Left colon (tissue), 2 donors: ENCODE results near the gene KCNIP4. TPM values are rescaled to one million over a fixed set of nuclear protein-coding genes. Genes with fewer than 3 reads are reported as not detected.
"Not testable (repeated sequence)": the region's sequence is repeated elsewhere in the genome, so short reads cannot be mapped to it uniquely, and the experiment has no call there.

Experiments used
- ATAC-seq: fragments of 200-7000 bp; cut with Tn5 transposase; one replicate; pipeline ENCODE4 v1.9.1; 2020; ENCODE audit warnings: mild to moderate bottlenecking, moderate library complexity
- DNase-seq, 2 donors: peaks; one replicate each; pipeline ENCODE4 v3.0.0-alpha.2; 2020
- intact Hi-C, 2 donors: fragments of 100-400 bp; cut with DNase I in 1 of 2; cut with micrococcal nuclease in 1 of 2; formaldehyde crosslinking; loops; one replicate each; pipeline versions ENCODE4 v1.11.2 to v1.14.0; 2022; cut with DNase I, micrococcal nuclease
- long read RNA-seq: library from polyadenylated mRNA; unstranded; transcript quantifications from one replicate; pipeline ENCODE4 v2.0.0, GENCODE V29; 2021
- total RNA-seq, 2 donors: library from RNA; stranded (reverse); fragmentation: NEBNext Ultra II Directional; extraction: Animal tissue kit (Norgen Biotek cat#: 25700); gene quantifications; one replicate each; pipeline ENCODE4 v1.2.1, GENCODE V29; 2021
- donor health status: DM: no; HTN: no; CAD: no.
- donor health status: DM: yes; HTN: yes; CAD: no.

KCNIP4 gene
- total RNA-seq = 1 to 10 TPM; 1.1 to 3.4 TPM
- long read RNA-seq, partial matches to known transcripts = 0 of 2 reads
- long read RNA-seq, other reads (novel, unspliced or antisense) = 1 of 2 reads

DNA sequence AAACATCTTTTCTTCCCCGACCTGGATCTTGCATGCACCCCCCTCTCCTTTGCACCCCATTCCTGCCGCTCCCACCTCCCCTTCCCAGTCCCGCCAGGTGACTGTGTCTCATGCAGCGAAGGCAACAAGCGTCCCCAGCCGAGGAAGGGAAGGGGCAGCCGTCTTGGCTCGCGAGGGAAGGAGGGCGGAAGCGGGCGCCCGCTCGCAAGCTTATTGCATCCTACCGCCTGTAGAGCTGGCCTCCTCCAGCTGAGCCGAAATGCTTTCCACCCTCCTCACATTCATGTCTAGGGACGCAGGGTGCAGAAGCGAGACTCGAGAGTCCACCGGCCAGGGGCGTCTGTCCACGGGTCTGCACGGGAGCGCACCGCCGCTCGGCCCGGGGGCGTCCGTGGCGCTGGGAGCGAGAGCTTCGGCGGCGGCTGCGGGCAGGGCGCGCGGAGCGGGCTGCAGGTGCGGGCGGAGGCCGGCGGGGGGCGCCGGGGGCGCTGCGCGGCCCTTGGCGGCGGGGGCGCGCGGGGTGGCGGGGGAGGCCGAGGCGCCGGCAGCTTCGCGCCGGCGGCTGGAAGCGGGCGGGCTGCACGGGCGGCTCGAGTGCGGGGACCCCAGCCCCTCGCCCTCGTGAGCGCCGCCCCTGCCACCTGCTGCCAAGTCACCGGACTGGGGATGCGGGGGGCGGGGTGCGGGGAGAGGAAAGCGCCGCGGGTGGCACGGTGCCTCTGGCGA, at the start of gene KCNIP4:
TSS of gene KCNIP4 (minus strand) at position 426 of the 726 bp plus-strand sequence.
- ATAC-seq (no peak), DNase-seq (peak in 1 of 2 donors; percentile 7)

DNA sequence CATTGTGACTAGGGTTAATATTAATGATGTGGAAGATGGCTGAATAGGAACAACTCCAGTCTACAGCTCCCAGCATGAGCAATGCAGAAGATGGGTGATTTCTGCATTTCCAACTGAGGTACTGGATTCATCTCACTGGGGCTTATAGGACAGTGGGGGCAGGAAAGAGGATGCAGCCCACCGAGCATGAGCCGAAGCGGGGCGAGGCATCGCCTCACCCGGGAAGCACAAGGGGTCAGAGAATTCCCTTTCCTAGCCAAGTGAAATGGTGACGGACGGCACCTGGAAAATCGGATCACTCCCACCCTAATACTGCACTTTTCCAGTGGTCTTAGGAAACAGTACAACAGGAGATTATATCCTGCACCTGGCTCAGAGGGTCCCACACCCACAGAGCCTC, 48.0 kb upstream of the KCNIP4 start:
- DNase-seq, ATAC-seq, intact Hi-C loops: not testable (repeated sequence)

More for the DNA sequence above, at the start of gene KCNIP4:
- intact Hi-C loops = no loop called here

DNA sequence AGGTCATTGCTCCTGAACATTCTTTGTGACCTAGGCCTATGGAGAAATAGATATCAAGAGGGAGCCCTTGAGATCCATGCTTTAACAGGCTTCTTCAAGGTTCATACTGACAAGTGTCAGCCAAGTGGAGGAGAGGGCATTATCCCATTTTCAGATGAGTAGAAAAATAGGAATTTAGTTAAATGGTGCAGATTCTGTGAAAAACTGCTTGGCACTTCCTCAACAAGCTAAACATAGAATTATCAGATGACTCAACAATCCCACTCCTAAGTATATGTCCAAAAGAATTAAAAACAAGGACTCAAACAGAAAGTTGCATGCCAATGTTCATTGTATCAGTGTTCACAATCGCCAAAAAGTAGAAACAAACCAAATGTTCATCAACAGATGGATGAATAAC, 43.8 kb upstream of the KCNIP4 start:
- ATAC-seq = no peak

DNA sequence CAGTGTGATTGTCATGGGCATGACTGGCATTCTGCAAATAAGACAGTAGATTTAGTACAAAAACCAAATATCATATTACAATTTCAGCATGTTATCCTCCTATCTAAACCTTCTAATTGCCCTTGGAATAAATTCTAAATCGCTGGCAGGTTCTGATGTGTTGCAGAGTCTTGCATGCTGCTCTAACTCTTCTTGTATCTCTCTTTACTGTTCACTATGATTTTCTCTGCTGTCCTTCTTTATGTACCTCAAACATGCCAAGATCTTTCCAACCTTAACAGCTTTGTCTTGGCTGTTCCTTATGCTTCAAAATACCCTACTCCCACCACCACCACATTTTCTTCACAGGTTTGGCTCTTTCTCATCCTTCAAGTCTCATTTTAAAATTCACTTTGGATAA, 43.0 kb upstream of the KCNIP4 start:
- no peak for ATAC-seq
- intact Hi-C loops = no loop called here
- no peak for DNase-seq

More for the DNA sequence above, 43.8 kb upstream of the KCNIP4 start:
- no peak for DNase-seq
- intact Hi-C loops = no loop called here

DNA sequence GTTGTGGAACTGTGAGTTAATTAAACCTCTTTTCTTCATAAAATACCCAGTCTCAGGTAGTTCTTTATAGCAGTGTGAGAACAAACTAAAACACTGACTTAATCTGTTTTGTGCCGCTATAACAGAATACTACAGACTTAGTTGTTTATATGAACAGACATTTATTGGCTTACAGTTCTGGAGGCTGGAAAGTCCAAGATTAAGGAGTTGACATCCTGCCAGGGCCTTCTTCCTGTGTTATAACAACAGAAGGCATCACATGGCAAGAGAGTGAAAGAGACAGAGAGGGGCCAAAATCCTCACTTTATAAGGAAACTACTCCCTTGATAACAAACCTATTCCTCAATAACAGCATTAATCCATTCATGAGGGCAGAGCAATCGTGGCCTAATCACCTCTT, 42.5 kb upstream of the KCNIP4 start:
- intact Hi-C loops = no loop called here
- ATAC-seq = no peak
- peak; percentile 6 to 52 for DNase-seq

DNA sequence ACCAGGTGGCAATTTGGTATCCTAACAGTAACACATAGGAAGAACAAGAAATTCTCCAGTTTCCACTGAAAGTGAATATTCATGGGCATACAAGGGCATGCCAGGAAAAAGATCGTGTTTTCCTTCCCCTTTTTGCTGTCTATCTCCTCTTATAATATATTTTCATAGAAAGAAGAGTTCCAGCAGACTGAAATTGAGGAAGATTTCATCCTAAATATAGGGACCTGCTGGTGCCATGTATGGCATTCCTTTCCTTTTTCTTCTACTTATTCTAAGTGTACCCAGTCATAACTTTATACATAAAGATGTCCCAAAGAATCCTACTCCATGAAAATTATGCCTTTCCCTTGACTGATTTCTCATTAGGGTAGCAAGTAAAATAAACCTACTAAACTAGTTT, 40.8 kb upstream of the KCNIP4 start:
- ATAC-seq (no peak), DNase-seq (no peak)
- intact Hi-C loops = no loop called here

DNA sequence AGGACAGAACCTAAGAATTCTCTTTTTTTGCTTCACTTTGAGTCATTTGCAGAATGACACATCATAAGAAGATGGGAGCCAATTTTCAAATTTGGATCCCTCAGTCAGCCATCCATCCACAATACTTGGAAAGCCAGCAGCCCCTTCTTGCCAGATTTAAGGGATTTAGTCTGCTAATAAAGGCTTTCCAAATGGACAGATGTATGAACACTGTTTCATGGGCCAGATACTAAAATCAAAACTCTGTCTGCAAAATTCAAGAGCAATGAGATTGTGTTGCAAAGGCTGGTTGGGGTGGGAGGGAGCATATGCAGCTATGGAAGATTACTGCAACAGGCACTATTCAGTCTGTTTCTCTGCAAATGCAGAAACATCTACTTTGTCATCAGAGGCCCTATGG, 37.7 kb upstream of the KCNIP4 start:
- no peak for DNase-seq
- intact Hi-C loops = no loop called here
- ATAC-seq = no peak

DNA sequence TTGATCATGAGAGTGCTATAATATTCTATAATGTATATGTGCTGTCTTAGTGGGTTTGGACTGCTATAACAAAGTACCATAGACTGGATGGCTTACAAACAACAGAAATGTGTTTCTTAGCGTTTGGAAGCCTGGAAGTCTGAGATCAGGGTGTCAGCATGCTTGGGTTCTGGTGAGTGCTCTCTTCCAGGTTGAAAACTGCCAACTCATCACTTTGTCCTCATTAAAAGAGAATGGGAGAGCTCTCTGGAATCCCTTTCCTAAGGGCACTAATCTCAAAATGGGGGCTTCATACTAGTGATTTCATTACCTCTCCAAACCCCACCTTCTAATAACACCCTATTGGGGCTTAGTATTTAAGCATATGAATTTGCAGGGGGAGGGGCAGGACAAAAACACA, 33.5 kb upstream of the KCNIP4 start:
- no peak for DNase-seq
- intact Hi-C loops = no loop called here
- ATAC-seq = no peak

DNA sequence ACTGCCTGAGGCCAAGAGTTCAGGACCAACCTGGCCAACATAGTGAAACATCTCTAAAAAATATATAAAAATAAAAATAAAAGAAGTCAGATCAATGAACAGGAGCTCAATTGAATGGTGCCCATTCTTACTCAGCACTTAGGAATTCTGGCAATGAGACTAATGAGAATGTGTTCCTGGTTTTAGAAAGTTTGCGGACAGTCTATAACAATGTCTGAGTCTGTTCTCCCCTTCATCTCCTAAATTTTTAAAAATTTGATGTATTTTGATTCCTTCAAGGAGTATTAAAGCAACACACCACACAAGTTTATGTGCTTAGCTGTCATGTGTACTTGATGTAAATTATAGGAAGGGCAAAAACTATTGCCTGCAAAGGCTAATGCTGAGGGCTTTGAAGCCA, 30.6 kb upstream of the KCNIP4 start:
- intact Hi-C loops = no loop called here
- ATAC-seq (no peak), DNase-seq (no peak)

DNA sequence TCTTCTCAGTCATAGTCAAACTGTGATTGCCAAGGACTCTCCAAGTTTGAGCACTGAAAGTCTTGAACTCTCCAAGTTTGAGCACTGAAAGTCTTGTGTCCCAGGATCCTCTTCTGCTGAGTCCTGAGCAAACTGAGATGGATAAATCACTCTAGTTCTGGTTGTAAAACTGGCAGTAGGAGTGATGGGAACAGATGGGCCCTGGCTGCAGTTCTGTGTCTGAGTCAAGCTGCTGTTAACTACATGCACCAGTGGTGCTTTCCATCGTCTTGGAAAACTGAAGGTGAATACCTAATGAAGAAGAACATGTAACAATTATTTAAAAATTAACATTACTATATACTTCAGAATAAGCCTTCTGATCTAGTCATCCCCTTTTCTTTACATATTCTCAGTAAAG, 27.6 kb upstream of the KCNIP4 start:
- ATAC-seq (no peak), DNase-seq (no peak)
- intact Hi-C loops = no loop called here

DNA sequence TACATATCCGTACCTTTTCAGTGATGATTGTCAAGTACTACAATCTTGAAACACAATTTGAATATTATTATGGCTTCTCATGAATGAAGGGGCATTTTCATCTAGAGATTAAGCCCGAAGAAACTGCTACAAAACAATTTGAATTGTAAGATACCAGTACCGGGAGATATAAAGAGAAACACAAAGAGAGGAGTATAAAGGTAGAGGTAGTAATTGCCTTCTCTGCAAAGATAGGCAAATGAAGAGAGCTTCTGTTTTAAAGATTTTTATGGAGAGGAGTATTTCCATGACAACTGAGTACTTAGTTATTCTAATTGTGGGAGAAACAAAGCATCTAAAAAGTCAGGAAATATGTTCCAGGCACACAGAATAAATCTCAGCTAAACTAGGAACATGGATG, 25.3 kb upstream of the KCNIP4 start:
- no peak for DNase-seq
- intact Hi-C loops = no loop called here
- no peak for ATAC-seq

DNA sequence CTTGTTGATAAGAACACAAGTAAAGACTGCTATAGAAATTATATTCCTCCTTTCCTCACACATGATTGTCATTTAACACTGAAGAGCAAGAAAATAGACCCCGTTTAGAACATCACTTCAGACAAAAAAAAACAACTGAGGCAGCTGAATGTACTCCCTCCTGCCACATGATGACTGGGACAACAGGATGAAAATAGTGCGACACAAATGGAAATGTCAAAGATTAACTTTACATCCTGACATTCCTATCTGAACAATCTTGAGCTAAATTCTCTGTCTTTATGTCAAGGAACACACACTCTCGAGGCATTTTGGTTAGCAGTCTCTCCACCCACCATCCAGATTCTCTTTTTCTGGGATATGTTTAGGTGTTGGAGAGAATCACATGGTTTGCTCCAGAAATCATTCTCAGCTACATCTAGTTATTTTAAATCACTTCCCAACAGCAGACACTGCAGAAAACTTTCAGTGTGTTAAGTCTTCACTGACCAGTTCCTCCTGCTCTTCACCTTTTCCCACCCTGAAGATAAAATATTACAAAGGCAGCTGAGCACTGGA, 16.3 kb upstream of the KCNIP4 start:
- intact Hi-C loops = no loop called here
- ATAC-seq (no peak), DNase-seq (no peak)

DNA sequence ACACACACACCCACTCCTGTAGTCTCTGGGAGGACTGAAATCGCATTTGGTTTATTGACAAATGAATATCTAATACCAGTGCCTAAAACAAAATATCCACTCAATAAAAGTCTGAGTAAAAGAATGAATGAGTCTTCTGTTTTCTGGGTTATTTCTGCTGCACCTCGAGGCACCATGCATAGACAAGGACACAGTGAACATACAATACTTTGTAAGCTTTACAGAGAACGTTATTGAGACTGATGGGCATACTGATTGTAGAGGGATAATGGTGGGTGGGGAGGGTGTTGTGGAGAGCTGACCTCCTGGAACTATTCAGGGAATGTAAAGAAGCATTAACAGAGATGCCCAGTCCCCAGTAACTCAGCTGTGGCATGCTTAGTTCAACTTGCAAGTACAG, 14.1 kb upstream of the KCNIP4 start:
- no peak for DNase-seq
- ATAC-seq = no peak
- intact Hi-C loops = no loop called here

DNA sequence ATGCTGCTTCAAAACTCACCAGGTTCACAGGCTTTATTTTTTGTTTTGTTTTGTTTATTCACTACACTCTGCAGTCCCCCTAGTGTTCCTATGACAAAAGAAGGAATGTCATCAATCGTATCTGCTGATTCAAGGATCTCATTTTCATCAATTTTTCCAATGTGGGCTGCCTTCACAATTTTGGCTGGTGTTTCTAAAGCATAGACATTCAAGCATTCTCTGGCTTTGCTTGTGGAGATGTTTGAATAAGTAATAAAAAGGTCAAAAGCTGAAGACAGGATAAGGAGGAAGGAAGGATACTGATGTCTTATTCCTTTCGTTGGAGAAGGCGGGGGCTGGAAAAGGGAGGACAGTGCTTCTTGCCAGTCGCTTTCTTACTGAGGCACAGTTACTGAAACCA, 12.2 kb upstream of the KCNIP4 start:
- intact Hi-C loops = no loop called here
- no peak for DNase-seq
- ATAC-seq = no peak

DNA sequence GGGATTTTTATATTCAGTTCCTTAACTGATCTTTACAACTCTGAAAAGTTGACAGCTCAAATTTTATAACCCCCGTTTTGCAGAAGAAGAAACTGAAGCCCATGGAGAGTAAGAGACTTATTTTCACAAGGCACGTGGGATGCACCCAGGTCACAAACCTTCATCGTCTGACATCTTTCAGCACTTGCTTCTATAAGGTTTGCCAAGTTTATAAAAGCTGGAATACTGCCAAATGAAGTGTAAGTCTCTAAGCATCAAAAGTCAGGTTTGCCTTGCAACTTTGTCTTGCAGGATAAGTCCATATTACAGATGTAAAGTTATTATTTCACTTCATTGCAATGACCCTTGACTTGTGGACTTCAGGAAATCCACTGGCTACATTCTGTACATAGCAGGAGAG, 6.3 kb upstream of the KCNIP4 start:
- intact Hi-C loops = no loop called here
- no peak for ATAC-seq
- DNase-seq = no peak

DNA sequence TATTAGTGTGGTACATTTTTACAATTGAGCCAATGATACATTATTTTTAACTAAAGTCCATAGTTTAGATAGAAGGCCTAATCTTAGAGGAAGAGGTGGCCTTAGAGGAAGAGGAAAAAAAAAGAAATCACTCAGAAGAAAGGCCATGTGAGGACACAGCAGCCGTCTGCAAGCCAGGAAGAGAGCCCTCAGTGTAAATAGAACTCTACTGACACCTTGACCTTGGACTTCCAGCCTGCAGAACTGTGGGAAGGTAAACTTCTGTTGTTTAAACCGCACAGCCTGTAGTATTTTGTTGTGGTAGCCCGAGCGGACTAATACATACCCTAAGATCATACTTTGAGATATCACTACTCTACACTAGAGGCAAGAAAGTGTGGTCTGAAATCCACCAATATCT, 5.1 kb upstream of the KCNIP4 start:
- intact Hi-C loops = no loop called here
- DNase-seq (no peak), ATAC-seq (no peak)

DNA sequence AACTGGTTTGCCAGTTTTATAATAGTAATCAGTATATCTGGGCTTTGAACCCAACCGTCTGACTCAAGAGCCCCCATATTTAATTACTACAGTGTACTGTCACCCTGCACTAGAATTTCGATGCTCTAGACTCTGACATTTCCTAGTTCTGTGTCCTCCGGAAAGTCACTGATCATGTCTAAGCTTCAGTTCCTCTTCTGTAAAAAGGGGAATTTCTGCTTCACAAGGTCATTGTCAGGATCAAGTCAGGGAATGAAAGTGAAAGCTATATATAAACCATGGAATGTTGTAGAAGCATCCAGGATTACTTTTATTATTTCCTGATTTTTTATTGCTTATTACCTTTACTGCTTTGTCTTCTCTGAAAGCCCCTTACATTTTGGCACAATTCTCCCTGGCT, 4.0 kb upstream of the KCNIP4 start:
- no peak for ATAC-seq
- intact Hi-C loops = no loop called here
- DNase-seq = no peak

DNA sequence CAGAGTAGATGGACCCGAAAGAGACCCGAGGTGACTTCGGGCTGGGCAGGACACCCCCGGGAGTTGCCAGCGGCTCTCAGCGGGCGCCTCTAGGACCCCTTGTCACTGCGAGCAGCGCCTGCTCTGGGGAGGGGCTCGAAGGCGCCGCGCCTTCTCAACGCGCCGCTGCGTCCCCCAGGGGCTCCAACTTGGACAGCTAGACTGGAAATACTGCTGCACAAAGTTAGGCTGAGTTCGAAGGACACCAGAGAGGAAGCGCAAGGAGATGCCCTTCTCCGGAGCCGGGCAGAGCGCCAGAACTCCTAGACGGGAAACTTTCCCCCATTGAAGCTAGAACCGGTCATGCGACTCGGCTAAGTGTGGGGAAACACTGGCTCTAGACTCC, 493 bp upstream of the KCNIP4 start:
- intact Hi-C loops = no loop called here
- DNase-seq (peak in 1 of 2 donors; percentile 11), ATAC-seq (no peak)

DNA sequence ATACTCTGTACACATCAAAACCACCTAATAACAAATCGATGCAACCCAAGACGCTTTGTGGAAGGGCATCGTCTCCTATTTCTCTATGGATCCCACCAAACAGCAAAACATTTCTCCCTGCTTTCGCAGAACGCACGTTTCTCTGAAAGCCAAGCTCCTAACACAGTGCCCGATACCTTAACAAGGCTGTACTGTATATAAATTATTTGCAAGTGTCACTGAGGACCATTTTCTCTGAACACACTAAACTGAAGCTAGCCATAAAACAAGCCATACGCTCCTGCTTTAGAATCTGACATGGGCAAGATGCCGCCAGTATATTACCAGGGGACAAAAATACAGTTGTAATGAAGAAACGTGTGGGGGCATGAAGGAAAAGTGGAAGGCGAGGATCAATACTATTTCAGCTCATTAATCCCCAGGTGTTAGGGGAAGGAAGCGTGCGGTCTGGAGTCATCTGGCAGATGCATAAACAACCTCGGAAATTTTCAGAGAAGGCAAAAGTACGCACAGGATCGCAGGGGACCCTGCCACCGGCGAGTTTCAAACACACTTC, 703 bp downstream of the KCNIP4 start:
- DNase-seq = no peak
- intact Hi-C loops = no loop called here
- ATAC-seq = no peak

DNA sequence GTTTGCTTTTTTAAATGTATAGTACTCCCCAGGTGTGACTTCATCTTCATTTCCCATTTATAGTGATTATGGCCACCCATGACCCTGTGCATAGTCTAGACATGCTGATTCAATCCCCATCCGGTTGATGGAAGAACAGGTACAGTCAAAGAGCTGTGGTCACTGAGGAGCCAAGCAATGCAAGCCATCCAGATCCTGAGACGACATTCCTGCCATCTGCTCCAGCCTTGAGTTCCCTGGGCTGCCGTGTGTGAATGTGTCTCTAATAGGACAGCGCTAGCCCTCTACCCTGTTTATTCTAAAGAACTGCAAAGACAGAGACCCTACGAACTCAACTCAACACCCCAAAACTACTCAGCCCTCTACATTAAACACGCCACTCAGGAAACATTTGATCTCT, 1.7 kb downstream of the KCNIP4 start:
- DNase-seq (no peak), ATAC-seq (no peak)
- intact Hi-C loops = no loop called here
